Keratinocyte (primary cell): ENCODE data around the gene CD209. TPM values are rescaled to one million over a fixed set of nuclear protein-coding genes. Genes with fewer than 3 reads are reported as not detected.

Experiments used
- DNase-seq: peaks from one replicate; pipeline ENCODE4 v3.0.0-alpha.2; 2011; ENCODE audit warnings: low read depth, missing footprints, low spot score
- FAIRE-seq: peaks from 2 replicates; lab custom pipeline; 2011; peaks lifted over from hg19 to GRCh38; lab: Jason Lieb, UNC
- H2AFZ ChIP-seq: 2 replicates; pipeline ENCODE4 v1.6.0; 2012; ENCODE audit warnings: low read length, control low read depth, inconsistent platforms; ENCODE audit not compliant: control insufficient read depth
- H3K27ac ChIP-seq: 2 replicates; pipeline ENCODE4 v1.5.1; 2011; ENCODE audit warnings: low read length; ENCODE audit not compliant: control insufficient read depth, insufficient read depth
- H3K27me3 ChIP-seq: 3 replicates; pipeline ENCODE4 v1.6.0; 2011; ENCODE audit warnings: low read length; ENCODE audit not compliant: control insufficient read depth, insufficient read depth; ENCODE audit errors: extremely low read depth
- H3K36me3 ChIP-seq, 2 experiments: 2 replicates in 1 of 2; 3 replicates in 1 of 2; pipeline ENCODE4 v1.5.1; 2011; ENCODE audit warnings: low read length in 2 of 2, mild to moderate bottlenecking in 1 of 2; ENCODE audit not compliant: control insufficient read depth in 2 of 2, insufficient read depth in 2 of 2; ENCODE audit errors: extremely low read depth in 1 of 2
- H3K4me1 ChIP-seq: 3 replicates; pipeline ENCODE4 v1.5.1; 2011; ENCODE audit warnings: low read length; ENCODE audit not compliant: control insufficient read depth, insufficient read depth; ENCODE audit errors: extremely low read depth
- H3K4me2 ChIP-seq: 3 replicates; pipeline ENCODE4 v1.6.0; 2011; ENCODE audit warnings: low read depth, low read length; ENCODE audit not compliant: control insufficient read depth, insufficient read depth; ENCODE audit errors: extremely low read depth
- H3K4me3 ChIP-seq, 3 experiments: fragments of 200-600 bp in 1 of 3; sonication (generic) in 1 of 3; 2 replicates in 2 of 3; 3 replicates in 1 of 3; pipeline ENCODE4 v1.5.1; 2011 to 2016; ENCODE audit warnings: low read length in 3 of 3, mild to moderate bottlenecking in 3 of 3, control low read depth in 2 of 3, inconsistent platforms in 1 of 3, low read depth in 1 of 3, mixed read lengths in 1 of 3, mixed run types in 1 of 3, moderate library complexity in 1 of 3; ENCODE audit not compliant: control insufficient read depth in 2 of 3, insufficient read depth in 2 of 3; ENCODE audit errors: extremely low read depth in 1 of 3
- H3K79me2 ChIP-seq: 2 replicates; pipeline ENCODE4 v1.6.0; 2012; ENCODE audit warnings: low read length; ENCODE audit not compliant: control insufficient read depth, insufficient read depth
- H3K9ac ChIP-seq: 3 replicates; pipeline ENCODE4 v1.6.0; 2011; ENCODE audit warnings: low read length; ENCODE audit not compliant: control insufficient read depth, insufficient read depth; ENCODE audit errors: extremely low read depth
- H3K9me1 ChIP-seq: 3 replicates; pipeline ENCODE4 v1.6.0; 2011; ENCODE audit warnings: low read length; ENCODE audit not compliant: control insufficient read depth, insufficient read depth; ENCODE audit errors: extremely low read depth
- H3K9me3 ChIP-seq: 2 replicates; pipeline ENCODE4 v1.5.1; 2012; ENCODE audit warnings: low read depth, low read length; ENCODE audit not compliant: control insufficient read depth
- H4K20me1 ChIP-seq: 3 replicates; pipeline ENCODE4 v1.6.0; 2011; ENCODE audit warnings: low read length; ENCODE audit not compliant: control insufficient read depth, insufficient read depth; ENCODE audit errors: extremely low read depth
- CTCF ChIP-seq, 3 experiments: IDR thresholded peaks in 1 of 3; conservative IDR thresholded peaks in 1 of 3; optimal IDR thresholded peaks in 1 of 3; 2 replicates in 2 of 3; 3 replicates in 1 of 3; pipeline versions ENCODE3 to v1.5.1; 2011; ENCODE audit warnings: low read length in 3 of 3, mild to moderate bottlenecking in 3 of 3, moderate library complexity in 2 of 3, control low read depth in 1 of 3, inconsistent platforms in 1 of 3; ENCODE audit not compliant: insufficient read depth in 2 of 3; ENCODE audit errors: extremely low read depth in 1 of 3
- EZH2 ChIP-seq: IDR thresholded peaks from one replicate; pipeline ENCODE4 v1.6.1; 2012; ENCODE audit warnings: inconsistent platforms, mild to moderate bottlenecking, low read length, moderate library complexity
- dilution Hi-C: fragments of 300-500 bp; cut with MboI; formaldehyde crosslinking; loops from one replicate; pipeline ENCODE4 v1.7.0; 2020; ENCODE audit warnings: low sequenced_read_pairs; ENCODE audit not compliant: extremely low pct_ligation_motif_present
- polyA plus RNA-seq, 5 experiments: library from polyadenylated mRNA; depleted of rRNA in 3 of 5; stranded (reverse) in 3 of 5; stranded (forward) in 1 of 5; unstranded in 1 of 5; fragments of >200 nt; gene quantifications; 1 replicate in 1 of 5; 2 replicates in 3 of 5; 3 replicates in 1 of 5; pipeline versions ENCODE4 v1.2.1 to v1.2.3, GENCODE V29; 2011 to 2012; ENCODE audit warnings: missing spikeins in 2 of 5, low read depth in 1 of 5, low replicate concordance in 1 of 5

CD209 gene
- polyA plus RNA-seq, 1 donor (not counting 4 experiments of a cell fraction or from before 2014, with no cell fraction given), result not detected

GRCh38 chr19:7763696-7764095 lies 16.4 kb upstream of the CD209 start:
- Histone ChIP-seq H3K79me2 (no peaks in the 10 kb centered on the region), H3K9me1 (no peaks in the 10 kb centered on the region), H4K20me1 (no peaks in the 10 kb centered on the region), H3K4me2 (no peak overlapping the region), H2AFZ (no peak overlapping the region), H3K27me3 (no peaks in the 10 kb centered on the region), H3K27ac (no peak overlapping the region), H3K9me3 (no peaks in the 10 kb centered on the region), H3K4me3 (no peak overlapping the region), H3K4me1 (no peaks in the 10 kb centered on the region), H3K9ac (no peak overlapping the region), H3K36me3 (no peaks in the 10 kb centered on the region)
- DNase-seq (no peak), FAIRE-seq (no peak)
- dilution Hi-C loops, result no loop called here
- TF ChIP-seq EZH2, result no peak
- no peak for TF ChIP-seq CTCF (optimal IDR thresholded peaks at IDR 0.05 in 1 of 3, IDR thresholded peaks at IDR 0.05 in 1 of 3, conservative IDR thresholded peaks at IDR 0.05 in 1 of 3; ENCODE audit: extremely low read depth in 1 of 3, insufficient read depth in 2 of 3, low read length in 3 of 3)

GRCh38 chr19:7762719-7763293 lies 15.5 kb upstream of the CD209 start, which contains the start of gene CLEC4M:
Gene CLEC4M (plus strand): TSS chr19:7763243. CDS start chr19:7763267, 24 bp downstream.
- H3K9me3 ChIP-seq, result no peaks in the 10 kb centered on the region
- no peak within 1 kb of the TSS for H3K27ac ChIP-seq
- DNase-seq, result no peak
- no peaks in the 10 kb centered on the region for H3K79me2 ChIP-seq
- no peaks in the 10 kb centered on the region for H3K27me3 ChIP-seq
- no peak within 1 kb of the TSS for H2AFZ ChIP-seq
- no peaks in the 10 kb centered on the region for H4K20me1 ChIP-seq
- H3K36me3 ChIP-seq, result no peaks in the 10 kb centered on the region
- H3K4me1 ChIP-seq, result no peaks in the 10 kb centered on the region
- FAIRE-seq, result no peak
- H3K4me2 ChIP-seq, result no peak within 1 kb of the TSS
- dilution Hi-C loops, result no loop called here
- no peak within 1 kb of the TSS for H3K4me3 ChIP-seq
- TF ChIP-seq EZH2, result no peak
- no peak within 1 kb of the TSS for H3K9ac ChIP-seq
- no peaks in the 10 kb centered on the region for H3K9me1 ChIP-seq

- FAIRE-seq (no peak), DNase-seq (no peak)
- Histone ChIP-seq H3K27me3 (no peaks in the 10 kb centered on the region), H3K27ac (no peak overlapping the region), H2AFZ (no peak overlapping the region), H3K36me3 (no peaks in the 10 kb centered on the region), H3K9ac (no peak overlapping the region), H3K9me3 (peaks cover 2% of the 10 kb centered on the region), H3K4me3 (no peak overlapping the region), H3K4me2 (no peak overlapping the region), H4K20me1 (no peaks in the 10 kb centered on the region), H3K79me2 (no peaks in the 10 kb centered on the region), H3K9me1 (no peaks in the 10 kb centered on the region), H3K4me1 (no peaks in the 10 kb centered on the region)
- dilution Hi-C loops, result no loop called here
- no peak for TF ChIP-seq CTCF (optimal IDR thresholded peaks at IDR 0.05 in 1 of 3, IDR thresholded peaks at IDR 0.05 in 1 of 3, conservative IDR thresholded peaks at IDR 0.05 in 1 of 3; ENCODE audit: extremely low read depth in 1 of 3, insufficient read depth in 2 of 3, low read length in 3 of 3)
- no peak for TF ChIP-seq EZH2
These were observed 11.8 kb upstream of the CD209 start for GRCh38 chr19:7759156-7759555.
